Activated CD8-positive, alpha-beta memory T cell treated with anti-CD3 and anti-CD28 coated beads for 24 hours (primary cell): Measurements from ENCODE around the gene MLC1.
"Not testable (repeated sequence)": the region's sequence is repeated elsewhere in the genome, so short reads cannot be mapped to it uniquely, and the experiment has no call there.

ENCODE experiments used
- DNase-seq: peaks from one replicate; pipeline ENCODE4 v3.0.0-alpha.2; 2020

MLC1 gene

DNA sequence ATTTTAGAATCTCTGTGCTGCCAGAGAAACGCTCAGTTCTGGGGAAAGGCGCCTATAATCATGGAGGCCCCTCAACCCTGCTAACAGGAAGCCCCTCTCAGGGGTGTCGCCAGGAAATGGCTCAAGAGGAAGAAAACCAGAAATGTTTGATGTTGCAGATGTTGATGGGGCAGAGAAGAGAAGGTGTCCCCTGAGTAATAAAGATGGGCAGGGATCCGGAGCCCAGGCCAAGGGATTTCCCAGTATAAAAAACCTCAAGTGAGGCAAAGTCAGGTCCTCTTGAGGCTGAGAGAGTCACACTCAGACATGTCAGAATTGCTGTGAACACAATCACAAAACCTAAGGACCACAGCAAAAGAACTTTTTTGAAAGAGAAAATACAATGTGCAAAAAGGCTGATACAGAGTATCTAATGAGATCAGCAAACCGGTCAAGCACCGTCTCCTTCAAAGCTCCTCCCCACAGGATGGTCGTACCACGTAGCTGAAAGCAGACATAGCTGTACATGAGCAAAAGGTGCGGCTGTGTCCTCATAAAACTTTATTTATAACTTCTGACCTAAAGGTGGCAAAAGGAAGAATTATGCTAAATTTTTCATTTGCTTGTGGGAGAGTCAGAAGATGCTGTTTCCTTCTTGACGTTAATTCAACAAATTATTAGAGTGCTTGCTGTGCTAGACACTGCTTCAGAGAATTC is 16.8 kb upstream of the MLC1 start:
- no peak for DNase-seq

DNA sequence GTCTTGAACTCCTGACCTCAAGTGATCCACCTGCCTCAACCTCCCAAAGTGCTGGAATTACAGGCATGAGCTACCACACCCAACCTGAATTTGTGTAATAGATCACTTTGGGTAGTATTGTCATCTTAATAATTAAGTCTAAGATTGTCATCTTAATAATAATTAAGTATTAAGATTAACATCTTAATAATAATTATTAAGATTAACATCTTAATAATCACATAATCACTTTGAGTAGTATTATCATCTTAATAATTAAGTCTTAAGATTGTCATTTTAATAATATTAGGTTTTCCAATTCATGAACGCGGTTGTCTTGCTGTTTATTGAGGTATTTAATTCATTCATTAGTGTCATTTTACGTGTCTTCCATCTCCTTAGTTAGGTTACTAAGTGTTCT is 12.8 kb upstream of the MLC1 start:
- DNase-seq: no peak

DNA sequence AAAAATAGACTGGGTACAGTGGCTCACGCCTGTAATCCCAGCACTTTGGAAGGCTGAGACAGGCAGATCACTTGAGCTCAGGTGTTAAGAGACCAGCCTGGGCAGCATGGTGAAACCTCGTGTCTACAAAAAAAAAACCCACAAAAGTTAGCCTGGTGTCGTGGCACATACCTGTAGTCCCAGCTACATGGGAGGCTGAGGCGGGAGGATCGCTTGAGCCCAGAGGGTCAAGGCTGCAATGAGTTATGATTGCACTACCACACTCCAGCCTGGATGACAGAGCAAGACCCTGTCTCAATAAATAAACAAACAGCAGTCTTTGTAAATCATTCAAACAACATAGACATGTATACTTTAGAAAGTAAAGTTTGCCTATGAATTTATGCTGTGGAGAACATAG is 7.1 kb upstream of the MLC1 start:
- DNase-seq: no peak

DNA sequence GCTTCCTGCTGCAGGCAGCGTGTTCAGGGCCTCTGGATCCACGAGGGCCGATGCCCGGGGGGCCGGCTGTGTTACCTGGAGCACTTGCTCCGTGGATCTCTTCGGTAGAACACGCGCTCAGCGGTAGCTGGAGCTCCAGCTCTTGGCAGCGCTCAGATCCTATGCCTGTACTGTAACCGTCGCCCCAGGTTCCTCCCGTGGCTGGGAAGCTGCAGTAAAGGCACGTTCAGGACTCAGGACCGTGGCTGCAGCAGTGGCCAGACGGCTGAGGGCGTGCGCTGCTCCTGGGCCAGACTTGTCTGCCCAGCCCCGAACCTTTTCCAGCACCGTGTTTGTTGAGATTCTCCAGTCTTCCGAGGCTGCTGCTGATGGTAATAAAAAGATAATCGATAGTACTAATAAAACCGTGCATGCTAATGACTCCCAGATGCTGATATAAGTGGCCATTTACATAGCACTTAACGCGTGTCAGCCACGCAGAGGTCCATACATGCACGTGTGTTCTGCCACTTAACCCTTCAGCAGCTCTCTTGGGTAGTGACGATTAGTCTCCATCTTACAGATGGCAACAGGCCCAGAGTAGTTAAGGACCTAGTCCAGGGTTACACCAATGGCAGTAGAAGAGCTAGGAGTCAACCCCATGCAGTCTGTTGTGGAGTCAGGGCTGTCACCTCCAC is 6.0 kb upstream of the MLC1 start:
- no peak for DNase-seq

DNA sequence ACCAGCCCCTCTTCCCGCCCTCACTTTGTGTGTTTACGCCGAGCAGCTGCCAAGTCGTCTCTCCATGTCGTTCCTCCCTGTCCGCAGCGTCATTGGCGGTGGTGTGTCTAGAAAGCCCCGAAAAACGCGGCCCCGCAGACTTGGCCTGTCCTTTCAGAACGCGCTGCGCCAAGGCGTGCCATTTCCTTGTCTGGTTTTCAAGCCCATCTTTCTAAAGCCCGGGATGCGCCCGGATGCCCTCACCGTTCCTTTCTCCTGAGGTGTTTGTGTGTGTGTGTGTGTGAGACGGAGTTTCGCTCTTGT is 5.1 kb upstream of the MLC1 start:
- no peak for DNase-seq

DNA sequence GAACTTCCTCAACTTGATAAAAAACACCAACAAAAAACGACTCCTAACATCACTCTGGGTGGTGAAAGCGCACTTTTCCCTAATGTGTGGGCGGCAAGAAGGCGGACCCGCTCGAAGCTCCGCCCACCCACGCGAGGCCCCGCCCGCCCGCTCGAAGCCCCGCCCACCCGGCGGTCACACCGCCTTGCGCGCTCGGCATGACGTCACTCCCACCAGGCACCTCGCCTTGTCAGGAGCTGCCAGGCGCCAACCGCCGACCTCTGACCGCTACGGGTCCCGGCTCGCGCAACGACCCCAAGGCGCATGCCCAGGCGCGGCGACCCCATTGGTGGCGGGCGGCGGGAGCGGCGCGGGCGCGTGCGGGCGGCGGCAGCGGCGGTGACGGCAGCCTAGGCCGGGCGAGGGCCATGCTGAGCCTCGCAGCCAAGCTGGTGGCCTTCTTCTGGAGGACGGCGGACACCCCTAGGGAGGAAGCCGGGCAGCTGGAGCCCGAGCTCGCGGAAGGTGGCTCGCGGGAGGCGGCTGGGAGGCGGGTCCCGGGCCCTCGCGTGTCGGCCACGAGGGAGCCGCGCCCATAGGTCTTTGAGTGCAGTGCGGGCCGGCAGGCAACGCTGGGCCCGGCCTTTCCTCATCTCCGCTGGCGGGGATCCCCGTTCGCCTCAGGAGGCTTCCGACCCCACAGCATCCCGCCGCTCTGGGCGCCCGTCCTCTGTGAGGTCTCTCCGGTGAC is 4.6 kb upstream of the MLC1 start, which contains the start of gene MOV10L1:
Gene MOV10L1, plus strand, starts transcription at position 325 of the 730 bp plus-strand sequence. Its CDS starts 83 bp downstream, at position 408.
- DNase-seq: no peak

DNA sequence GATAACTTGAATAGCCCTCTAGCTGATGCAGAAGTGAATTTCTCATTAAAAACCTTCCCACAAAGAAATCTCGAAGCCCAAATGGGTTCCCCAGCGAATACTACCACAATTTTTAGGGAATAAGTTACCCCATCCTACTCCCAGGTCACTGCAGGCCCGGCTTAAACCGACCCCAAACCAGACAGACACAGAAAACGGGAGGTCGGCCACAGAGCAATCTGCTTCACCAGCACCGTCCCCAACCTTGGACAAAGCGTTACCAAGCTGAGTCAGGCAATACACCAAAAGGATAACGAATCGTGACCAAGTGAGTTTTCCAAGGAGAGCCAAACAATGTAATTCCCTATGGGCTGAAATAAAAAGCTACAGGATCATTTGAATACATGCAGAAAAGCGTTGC is 4.0 kb upstream of the MLC1 start:
- DNase-seq: no peak

DNA sequence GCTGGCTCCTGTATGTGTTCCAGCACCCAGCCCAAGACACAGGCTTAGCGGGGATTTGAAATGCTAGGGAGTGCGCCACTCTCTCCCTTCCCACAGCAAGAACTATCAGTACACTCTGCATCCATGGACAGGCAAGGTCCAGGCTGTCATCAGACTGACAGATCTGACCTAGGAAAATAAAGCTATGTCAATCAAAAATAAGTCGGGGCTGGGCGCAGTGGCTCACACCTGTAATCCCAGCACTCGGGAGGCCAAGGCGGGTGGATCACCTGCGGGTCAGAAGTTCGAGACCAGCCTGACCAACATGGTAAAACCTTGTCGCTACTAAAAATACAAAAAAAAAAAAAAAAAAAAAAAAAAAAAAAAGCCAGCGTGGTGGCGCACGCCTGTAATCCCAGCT is 2.9 kb upstream of the MLC1 start:
- no peak for DNase-seq

DNA sequence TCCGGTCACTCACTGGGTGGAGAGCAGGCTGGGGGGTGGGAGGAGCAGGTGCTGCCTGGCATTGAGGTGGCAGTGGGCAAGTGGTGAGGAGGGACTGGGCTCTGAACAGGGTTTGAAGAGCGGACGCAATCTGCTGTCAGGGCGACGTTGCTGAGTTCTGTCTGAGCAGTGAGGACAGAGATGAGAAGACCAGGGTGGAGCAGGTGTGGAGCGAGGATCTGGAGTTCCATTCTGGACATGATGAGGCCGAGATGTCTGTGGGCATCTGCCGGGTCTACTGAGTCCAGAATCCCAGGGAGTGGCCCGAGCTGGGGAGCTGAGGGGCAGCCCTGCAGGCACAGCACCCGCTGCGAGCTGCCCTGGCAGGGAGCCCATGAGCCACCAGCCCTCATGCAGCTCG is 2.4 kb upstream of the MLC1 start:
- no peak for DNase-seq

DNA sequence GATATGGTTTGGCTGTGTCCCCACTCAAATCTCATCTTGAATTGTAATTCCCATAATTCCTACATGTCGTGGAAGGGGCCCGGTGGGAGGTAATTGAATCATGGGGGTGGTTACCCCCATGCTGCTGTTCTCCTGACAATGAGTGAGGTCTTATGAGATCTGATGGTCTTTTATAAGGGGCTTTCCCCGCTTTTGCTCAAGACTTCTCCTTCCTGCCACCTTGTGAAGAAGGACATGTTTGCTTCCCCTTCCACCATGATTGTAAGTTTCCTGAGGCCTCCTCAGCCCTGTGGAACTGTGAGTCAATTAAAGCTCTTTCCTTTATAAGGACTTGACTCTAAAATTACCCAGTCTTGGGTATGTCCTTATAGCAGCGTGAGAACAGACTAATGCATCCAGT is 1.7 kb upstream of the MLC1 start:
- DNase-seq: not testable (repeated sequence)

DNA sequence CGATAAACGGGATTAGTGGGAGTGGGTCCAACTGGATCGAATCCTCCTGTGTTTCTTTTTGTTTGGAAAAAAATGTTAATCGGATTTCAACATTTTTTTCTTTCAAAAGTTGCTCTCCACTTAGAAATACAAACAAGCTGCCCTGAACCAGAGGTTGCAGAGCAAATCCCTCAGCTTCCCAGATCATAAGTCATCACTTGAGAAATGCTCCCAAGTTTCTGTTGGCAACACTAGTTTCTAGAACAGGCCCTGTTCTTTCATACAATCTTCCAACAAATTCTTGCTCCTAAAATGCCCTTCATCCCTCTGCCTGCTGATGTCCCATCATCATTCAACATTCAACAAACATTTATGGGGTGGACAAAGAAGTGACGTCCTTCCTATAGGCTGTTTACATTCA is 1.3 kb upstream of the MLC1 start:
- DNase-seq: no peak

DNA sequence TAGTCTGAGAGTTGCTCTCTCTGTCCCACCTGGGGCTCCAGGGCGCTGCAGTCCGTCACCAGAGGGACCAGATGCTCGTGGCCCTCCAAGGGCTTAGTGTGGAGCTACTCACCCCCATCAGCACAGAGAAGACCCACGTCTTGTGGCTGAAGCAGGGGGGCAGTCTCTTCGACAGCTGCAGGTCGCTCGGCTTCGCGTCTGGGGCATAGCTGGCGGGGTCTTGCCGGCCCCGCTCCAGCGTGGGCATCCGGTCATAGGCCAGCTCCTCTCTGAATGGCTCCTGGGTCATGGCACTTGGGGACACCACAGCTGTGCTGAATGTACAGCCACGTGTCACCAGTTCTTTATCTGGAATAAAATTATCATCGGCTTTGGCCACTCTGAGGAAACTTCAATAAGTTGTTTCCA is 608 bp downstream of the MLC1 start:
- no peak for DNase-seq

DNA sequence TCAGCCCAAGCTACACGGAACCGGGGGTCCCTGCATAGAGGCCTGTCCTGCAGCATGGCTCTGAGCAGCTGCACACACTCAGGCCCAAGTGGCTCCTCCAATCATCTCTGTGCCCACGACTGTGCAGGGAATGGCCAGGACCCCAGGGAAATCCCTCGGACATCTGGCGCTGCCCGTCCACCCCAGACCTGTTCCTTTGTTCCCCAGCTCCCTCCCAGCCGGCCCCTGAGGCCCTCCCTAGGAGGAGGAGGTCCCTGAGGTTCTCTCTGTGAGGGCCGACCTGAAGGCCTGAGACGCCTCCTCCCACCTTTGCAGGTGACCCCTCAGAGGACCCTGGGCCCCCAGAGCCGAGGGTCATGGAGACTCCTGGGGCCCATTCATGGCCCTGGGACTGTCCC is 1.1 kb downstream of the MLC1 start:
- DNase-seq: no peak

DNA sequence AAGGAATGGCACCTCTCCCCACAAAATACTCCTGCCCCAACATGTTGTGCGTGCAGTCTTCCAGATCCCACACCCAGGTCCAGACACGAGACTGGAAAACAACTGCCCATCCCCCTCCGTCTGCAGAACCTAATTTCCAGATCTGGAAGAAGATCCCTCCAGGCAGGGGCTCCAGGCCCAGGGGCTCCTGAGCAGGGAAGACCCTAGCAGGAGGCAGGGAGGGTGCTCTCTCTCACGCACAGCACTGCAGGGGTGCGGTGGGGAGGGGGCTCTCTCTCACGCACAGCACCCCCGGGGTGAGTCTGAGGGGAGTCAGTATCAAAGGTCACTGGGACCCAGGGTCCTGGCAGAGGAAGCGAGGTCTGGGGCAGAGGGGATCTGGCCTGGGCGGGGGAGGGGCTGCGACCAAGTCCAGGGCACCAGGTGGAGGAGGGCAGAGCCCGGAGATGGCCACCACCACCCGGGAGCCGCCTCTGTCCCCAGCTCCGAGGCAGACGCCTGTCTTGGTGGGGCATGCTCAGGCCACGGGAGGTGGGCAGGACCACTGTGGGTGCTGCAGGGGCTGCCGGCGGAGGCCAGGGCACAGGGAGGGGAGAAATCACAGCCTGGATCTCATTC is 1.7 kb downstream of the MLC1 start:
- no peak for DNase-seq

DNA sequence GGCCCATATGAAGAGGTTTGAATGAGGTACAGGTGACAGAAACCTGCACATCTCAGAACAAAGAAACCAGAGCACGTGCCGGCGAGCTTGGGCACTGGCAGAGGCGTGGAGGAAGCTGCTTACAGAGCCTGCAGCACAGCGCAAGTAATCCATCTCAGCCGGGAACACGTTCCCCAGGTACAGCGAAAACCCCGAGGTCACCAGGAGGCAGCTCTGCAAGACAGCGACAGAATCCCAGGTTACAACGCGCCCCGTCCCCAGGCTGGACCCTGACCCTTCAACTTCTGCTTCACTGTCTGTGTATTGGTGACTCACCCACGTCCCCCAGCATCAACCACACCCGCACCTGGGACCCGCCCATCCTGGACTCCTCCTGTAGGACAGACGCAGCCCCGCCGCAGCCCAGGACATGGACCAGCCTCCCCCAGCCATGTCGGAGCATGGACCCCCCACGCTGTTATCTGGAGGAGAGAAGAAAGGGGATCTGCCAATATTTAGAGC is 2.2 kb downstream of the MLC1 start:
- no peak for DNase-seq

DNA sequence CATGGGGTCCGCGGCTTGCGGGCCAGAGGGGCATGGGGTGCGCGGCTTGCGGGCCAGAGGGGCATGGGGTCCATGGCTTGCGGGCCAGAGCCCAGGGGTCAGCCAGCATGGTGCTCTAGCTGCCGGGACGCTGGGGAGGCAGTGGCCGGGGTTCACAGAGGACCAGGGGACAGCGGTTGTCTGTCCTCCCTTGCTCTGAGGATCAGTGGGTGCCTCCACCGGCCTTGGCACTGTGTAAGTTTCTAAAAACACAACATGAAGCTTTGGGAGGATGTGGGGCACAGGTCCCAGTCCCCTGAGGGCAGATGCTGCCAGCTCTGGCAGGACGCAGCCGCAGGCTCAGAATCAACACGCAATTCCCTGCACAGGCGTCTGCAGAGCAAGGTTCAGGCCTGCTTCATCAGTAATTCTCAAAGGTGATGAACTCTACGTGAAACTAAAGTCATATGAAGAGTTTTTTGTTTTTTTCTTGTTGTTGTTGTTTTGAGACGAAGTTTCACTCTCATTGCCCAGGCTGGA is 3.0 kb downstream of the MLC1 start:
- no peak for DNase-seq

DNA sequence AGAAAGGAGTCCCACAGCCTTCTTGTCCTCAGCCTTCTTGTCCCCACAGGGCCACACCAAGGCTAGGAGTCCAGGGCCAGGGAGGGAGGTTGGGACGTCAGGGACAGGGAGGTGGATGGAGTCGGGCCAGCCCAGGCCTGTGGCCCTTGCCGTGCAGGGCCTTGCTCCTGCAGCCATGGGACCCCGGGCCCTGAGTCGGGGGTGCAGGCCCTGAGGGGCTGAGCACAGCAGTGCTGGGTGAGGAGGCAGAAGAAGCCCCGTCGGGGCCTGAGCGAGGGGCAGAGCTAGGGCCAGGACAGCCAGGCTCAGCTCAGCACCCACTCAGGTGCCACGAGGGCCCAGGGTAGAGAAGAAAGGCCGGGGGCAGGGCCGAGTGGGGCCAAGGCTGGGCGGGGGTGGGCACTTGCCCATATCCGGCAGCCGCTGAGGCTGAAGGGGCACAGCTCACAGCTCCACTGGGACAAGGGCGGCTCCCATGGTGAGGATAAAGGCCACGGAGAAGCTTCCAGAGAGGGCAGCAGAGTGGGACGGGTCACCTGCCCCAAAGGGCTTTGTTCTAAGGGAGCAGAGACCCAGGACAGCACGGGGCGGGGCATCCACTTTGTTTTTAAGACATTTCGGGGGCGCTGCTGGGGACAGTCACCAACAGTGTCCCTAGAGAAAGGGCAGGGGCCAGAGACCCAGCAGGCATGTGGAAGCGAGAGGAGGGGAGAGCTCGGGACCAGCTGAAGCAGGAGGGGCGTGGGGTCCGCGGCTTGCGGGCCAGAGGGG is 3.6 kb downstream of the MLC1 start:
- DNase-seq: no peak

DNA sequence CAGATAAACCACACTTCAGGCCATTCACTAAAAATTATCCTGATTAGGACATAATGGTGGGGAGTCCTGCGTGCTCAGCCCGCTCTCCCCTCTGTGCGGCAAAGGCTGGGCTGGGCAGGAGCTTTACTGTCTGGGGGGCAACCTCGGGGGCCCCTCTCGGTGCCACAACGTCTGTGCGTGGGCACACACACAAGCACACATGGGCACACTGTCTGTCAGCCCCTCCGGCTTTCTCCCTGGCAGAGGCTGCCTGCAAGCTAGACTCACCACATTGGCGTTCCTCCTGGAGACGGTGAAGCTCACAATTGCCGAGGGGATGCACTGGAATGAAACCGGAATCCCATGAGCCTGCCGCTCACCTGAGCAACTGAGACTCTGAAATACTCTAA is 5.2 kb downstream of the MLC1 start:
- no peak for DNase-seq

DNA sequence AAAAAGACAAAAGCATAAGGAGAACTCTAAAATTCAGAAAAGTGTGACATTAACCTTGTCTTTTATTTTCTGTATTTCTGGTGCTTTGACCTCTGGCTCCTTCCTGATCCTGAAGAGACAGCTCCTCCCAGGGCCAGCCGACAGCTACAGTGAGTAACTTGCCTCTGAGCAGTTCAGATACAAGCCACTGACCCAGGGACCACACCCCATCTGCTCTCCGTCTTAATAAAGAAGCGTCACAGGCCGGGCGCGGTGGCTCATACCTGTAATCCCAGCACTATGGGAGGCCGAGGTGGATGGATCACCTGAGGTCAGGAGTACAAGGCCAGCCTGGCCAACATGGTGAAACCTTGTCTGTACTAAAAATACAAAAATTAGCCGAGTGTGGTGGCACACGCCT is 6.5 kb downstream of the MLC1 start:
- DNase-seq: no peak

DNA sequence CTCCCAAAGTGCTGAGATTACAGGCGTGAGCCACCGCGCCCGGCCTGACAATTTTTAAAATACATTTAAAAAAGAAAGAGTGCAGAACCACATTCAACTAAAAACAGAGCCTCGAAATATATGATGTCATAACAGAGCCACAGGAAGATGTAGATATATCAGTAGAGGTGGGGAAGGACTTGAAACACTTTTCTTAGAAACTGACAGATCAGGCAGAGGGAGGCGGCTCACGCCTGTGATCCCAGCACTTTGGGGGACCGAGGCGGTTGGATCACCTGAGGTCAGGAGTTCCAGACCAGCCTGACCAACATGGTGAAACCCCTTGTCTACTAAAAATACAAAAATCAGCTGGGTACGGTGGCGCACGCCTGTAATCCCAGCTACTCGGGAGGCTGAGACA is 7.0 kb downstream of the MLC1 start:
- no peak for DNase-seq

DNA sequence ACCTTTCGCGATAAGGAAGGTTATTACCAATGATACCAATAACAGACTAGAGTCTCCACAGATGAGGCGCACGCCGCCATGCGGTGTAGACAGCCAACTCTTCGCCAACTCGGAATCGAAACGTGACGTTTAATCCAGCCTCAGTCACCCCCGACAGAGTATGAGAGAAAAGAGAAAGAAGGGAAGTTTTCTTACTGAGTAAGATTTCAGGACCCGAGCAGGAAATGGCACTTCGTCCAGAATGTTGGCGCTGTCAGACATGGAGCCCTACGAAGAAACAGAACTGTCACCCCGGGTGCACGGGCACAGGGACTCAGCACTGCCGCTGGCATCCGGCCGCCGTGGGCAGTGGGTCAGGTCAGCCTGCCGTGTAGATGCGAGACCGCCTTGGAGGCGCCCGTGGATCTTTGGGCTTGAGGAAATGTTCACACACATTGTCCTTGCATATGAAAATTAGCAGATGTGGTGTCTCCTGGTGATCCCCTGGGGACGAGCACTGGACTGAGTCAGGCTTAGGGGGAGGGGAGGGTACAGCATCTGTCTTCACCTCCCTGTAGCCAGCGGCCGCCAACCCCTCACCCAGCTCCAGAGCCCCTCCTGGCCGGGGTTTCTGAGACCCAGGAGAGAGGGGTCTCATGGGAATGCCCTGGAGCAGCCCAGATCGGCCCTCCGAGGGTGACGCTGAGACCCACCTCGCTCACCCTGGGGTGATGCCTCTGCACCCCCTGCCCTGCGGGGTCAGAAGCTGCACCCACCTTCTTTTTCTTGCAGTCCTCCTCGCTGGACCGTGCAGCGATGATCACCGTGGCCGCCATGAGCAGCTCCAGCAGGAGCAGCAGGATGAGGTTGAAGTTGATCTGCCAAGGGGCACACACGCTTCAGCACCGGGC is 8.3 kb downstream of the MLC1 start:
- no peak for DNase-seq
